Sigmoid colon (tissue), 4 donors: ENCODE data around the gene FAP.

Experiments
- POLR2A ChIP-seq, 2 donors: fragments of 450-650 bp; IDR thresholded peaks; one replicate each; pipeline ENCODE4 v1.6.1; 2016; ENCODE audit warnings: antibody characterized with exemption in 2 of 2, mild to moderate bottlenecking in 2 of 2, moderate library complexity in 2 of 2
- POLR2AphosphoS5 ChIP-seq, 4 donors: sonication (generic); formaldehyde crosslinking; IDR thresholded peaks; one replicate each; pipeline ENCODE4 v1.6.1; 2017; ENCODE audit warnings: antibody characterized with exemption in 4 of 4
- TF ChIP-seq, protein P1 (sequence below), 4 experiments: fragments of 450-650 bp in 3 of 4; fragments of 200-600 bp in 1 of 4; IDR thresholded peaks; one replicate each; pipeline ENCODE4 v1.5.1; 2016 to 2019; ENCODE audit warnings: antibody characterized with exemption in 4 of 4, mild to moderate bottlenecking in 3 of 4, moderate library complexity in 2 of 4

DNA sequence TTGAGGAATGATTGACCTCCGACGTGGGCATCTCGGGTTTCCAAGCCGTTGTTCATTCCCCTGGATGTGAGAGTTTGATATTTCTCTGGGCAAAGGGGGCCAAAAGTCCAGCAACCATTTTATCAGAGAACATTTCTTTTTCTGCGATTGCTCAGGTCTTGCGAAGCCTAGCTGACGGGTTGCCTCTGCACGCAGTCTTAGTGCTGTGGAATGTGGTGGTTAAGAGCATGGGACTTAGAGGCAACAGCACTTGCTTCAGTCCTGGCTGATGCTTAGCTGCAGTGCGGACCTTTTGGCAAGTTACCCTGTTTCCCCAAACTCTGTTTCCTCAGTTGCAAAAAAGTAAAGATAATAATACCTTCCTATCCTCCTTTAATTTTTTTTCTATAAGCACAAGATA is 45.0 kb downstream of the FAP start:
- TF ChIP-seq, protein P1, sequence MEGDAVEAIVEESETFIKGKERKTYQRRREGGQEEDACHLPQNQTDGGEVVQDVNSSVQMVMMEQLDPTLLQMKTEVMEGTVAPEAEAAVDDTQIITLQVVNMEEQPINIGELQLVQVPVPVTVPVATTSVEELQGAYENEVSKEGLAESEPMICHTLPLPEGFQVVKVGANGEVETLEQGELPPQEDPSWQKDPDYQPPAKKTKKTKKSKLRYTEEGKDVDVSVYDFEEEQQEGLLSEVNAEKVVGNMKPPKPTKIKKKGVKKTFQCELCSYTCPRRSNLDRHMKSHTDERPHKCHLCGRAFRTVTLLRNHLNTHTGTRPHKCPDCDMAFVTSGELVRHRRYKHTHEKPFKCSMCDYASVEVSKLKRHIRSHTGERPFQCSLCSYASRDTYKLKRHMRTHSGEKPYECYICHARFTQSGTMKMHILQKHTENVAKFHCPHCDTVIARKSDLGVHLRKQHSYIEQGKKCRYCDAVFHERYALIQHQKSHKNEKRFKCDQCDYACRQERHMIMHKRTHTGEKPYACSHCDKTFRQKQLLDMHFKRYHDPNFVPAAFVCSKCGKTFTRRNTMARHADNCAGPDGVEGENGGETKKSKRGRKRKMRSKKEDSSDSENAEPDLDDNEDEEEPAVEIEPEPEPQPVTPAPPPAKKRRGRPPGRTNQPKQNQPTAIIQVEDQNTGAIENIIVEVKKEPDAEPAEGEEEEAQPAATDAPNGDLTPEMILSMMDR (IDR thresholded peaks at IDR 0.05), result no peak
- TF ChIP-seq POLR2AphosphoS5 (IDR thresholded peaks at IDR 0.05) (no peak), POLR2A (IDR thresholded peaks at IDR 0.05) (no peak)
